NCI-H128 (cell line): Measurements from ENCODE around the gene IKZF2.

Experiments
- DNase-seq: peaks from one replicate; lab custom pipeline; 2025; ENCODE audit not compliant: unreplicated experiment; lab: John Stamatoyannopoulos, UW

Gene IKZF2

GRCh38 chr2:213007290-213007838 is 144.0 kb downstream of the IKZF2 start:
- no peak for DNase-seq

- DNase-seq, result no peak
Observed at GRCh38 chr2:213004197-213004821, 147.1 kb downstream of the IKZF2 start.

GRCh38 chr2:213002383-213002782 is 149.0 kb downstream of the IKZF2 start:
- DNase-seq, result no peak

- DNase-seq, result no peak
Observed at GRCh38 chr2:213001297-213001910, 150.0 kb downstream of the IKZF2 start.

- no peak for DNase-seq
Observed at GRCh38 chr2:212998626-212999359, 152.6 kb downstream of the IKZF2 start.

- no peak for DNase-seq
Observed at GRCh38 chr2:212997526-212998020, 153.8 kb downstream of the IKZF2 start.

- DNase-seq, result no peak
Observed at GRCh38 chr2:212995920-212996319, 155.5 kb downstream of the IKZF2 start.

- DNase-seq, result no peak
Observed at GRCh38 chr2:212994976-212995375, 156.4 kb downstream of the IKZF2 start.

- DNase-seq, result no peak
Observed at GRCh38 chr2:212991120-212991519, 160.3 kb downstream of the IKZF2 start.

- no peak for DNase-seq
Observed at GRCh38 chr2:212990697-212991096, 160.7 kb downstream of the IKZF2 start.

GRCh38 chr2:212987492-212987891 is 163.9 kb downstream of the IKZF2 start:
- no peak for DNase-seq

- no peak for DNase-seq
Observed at GRCh38 chr2:212984129-212984528, 167.3 kb downstream of the IKZF2 start.

- DNase-seq, result no peak
Observed at GRCh38 chr2:212979799-212980198, 171.6 kb downstream of the IKZF2 start.

GRCh38 chr2:212979046-212979612 is 172.3 kb downstream of the IKZF2 start:
- DNase-seq, result no peak

GRCh38 chr2:212977152-212977551 is 174.3 kb downstream of the IKZF2 start:
- no peak for DNase-seq

GRCh38 chr2:212975333-212975732 is 176.1 kb downstream of the IKZF2 start:
- no peak for DNase-seq

- no peak for DNase-seq
Observed at GRCh38 chr2:212974692-212975091, 176.7 kb downstream of the IKZF2 start.

GRCh38 chr2:212973347-212973746 is 178.1 kb downstream of the IKZF2 start:
- DNase-seq, result no peak

- no peak for DNase-seq
Observed at GRCh38 chr2:212970132-212970531, 181.3 kb downstream of the IKZF2 start.

GRCh38 chr2:212968284-212969081 is 182.9 kb downstream of the IKZF2 start:
- DNase-seq, result no peak

- no peak for DNase-seq
Observed at GRCh38 chr2:212966884-212967283, 184.5 kb downstream of the IKZF2 start.
